Mesenchymal stem cell (in vitro differentiated cells and primary cell): ENCODE results near the gene PSORS1C2.
A peak's percentile ranks its signal among the peaks of the same experiment; 100 is the strongest.

Experiments used
- DNase-seq: peaks from one replicate; pipeline ENCODE4 v3.0.0-alpha.2; 2013
- H2AFZ ChIP-seq: one replicate; pipeline ENCODE4 v1.6.1; 2013; ENCODE audit warnings: low read depth, mild to moderate bottlenecking, control low read depth, inconsistent platforms, low read length, moderate library complexity
- H2AK5ac ChIP-seq: 2 replicates; pipeline ENCODE4 v1.6.1; 2013; ENCODE audit warnings: low read length, moderate library complexity, mild to moderate bottlenecking, inconsistent platforms; ENCODE audit not compliant: severe bottlenecking
- H2BK120ac ChIP-seq: one replicate; pipeline ENCODE4 v1.6.1; 2013; ENCODE audit warnings: low read depth, mild to moderate bottlenecking, inconsistent platforms, low read length, moderate library complexity
- H2BK12ac ChIP-seq, 2 experiments: one replicate each; pipeline ENCODE4 v1.6.1; 2013; ENCODE audit warnings: inconsistent platforms in 2 of 2, low read length in 2 of 2, mild to moderate bottlenecking in 2 of 2, moderate library complexity in 2 of 2, control low read depth in 1 of 2
- H2BK15ac ChIP-seq: one replicate; pipeline ENCODE4 v1.6.1; 2013; ENCODE audit warnings: mild to moderate bottlenecking, low read depth, inconsistent platforms; ENCODE audit not compliant: poor library complexity, severe bottlenecking
- H2BK5ac ChIP-seq: 2 replicates; pipeline ENCODE4 v1.6.1; 2013; ENCODE audit warnings: low read depth, mild to moderate bottlenecking, low read length, control low read depth, inconsistent platforms; ENCODE audit not compliant: poor library complexity, severe bottlenecking
- H3K14ac ChIP-seq, 2 experiments: one replicate each; pipeline ENCODE4 v1.6.1; 2013; ENCODE audit warnings: inconsistent platforms in 2 of 2, low read length in 2 of 2, control low read depth in 1 of 2, mild to moderate bottlenecking in 1 of 2, moderate library complexity in 1 of 2
- H3K18ac ChIP-seq, 2 experiments: one replicate each; pipeline ENCODE4 v1.6.1; 2013; ENCODE audit warnings: inconsistent platforms in 2 of 2, low read length in 2 of 2, control low read depth in 1 of 2, low read depth in 1 of 2, mild to moderate bottlenecking in 1 of 2
- H3K23ac ChIP-seq, 2 experiments: one replicate each; pipeline ENCODE4 v1.6.1; 2013; ENCODE audit warnings: inconsistent platforms in 2 of 2, low read length in 2 of 2, mild to moderate bottlenecking in 2 of 2, moderate library complexity in 2 of 2, control low read depth in 1 of 2
- H3K27ac ChIP-seq: 2 replicates; pipeline ENCODE4 v1.5.1; 2013; ENCODE audit warnings: mild to moderate bottlenecking, moderate library complexity, low read length, control low read depth, inconsistent platforms; ENCODE audit not compliant: poor library complexity, severe bottlenecking
- H3K27me3 ChIP-seq, 2 experiments: 2 replicates each; pipeline versions ENCODE4 v1.6.1 to v1.7.0; 2013; ENCODE audit warnings: low read length in 2 of 2, mild to moderate bottlenecking in 2 of 2, moderate library complexity in 2 of 2, control low read depth in 1 of 2, inconsistent platforms in 1 of 2; ENCODE audit not compliant: control insufficient read depth in 1 of 2, insufficient read depth in 1 of 2
- H3K36me3 ChIP-seq, 2 experiments: 2 replicates each; pipeline versions ENCODE4 v1.6.1 to v1.7.0; 2013; ENCODE audit warnings: low read length in 2 of 2, control low read depth in 1 of 2, inconsistent platforms in 1 of 2, low read depth in 1 of 2, mild to moderate bottlenecking in 1 of 2; ENCODE audit not compliant: insufficient read depth in 2 of 2, control insufficient read depth in 1 of 2
- H3K4ac ChIP-seq, 2 experiments: one replicate each; pipeline ENCODE4 v1.6.1; 2013; ENCODE audit warnings: inconsistent platforms in 2 of 2, low read length in 2 of 2, mild to moderate bottlenecking in 2 of 2, moderate library complexity in 2 of 2, control low read depth in 1 of 2, low read depth in 1 of 2
- H3K4me1 ChIP-seq: 2 replicates; pipeline ENCODE4 v1.6.1; 2013; ENCODE audit warnings: low read depth, low read length, control low read depth; ENCODE audit not compliant: control insufficient read depth, insufficient read depth
- H3K4me2 ChIP-seq: 2 replicates; pipeline ENCODE4 v1.6.1; 2013; ENCODE audit warnings: low read length, mild to moderate bottlenecking, inconsistent platforms; ENCODE audit not compliant: poor library complexity, severe bottlenecking
- H3K4me3 ChIP-seq, 2 experiments: 2 replicates each; pipeline versions ENCODE4 v1.5.1 to v1.7.0; 2013; ENCODE audit warnings: low read length in 2 of 2, mild to moderate bottlenecking in 2 of 2, control low read depth in 1 of 2, low read depth in 1 of 2; ENCODE audit not compliant: insufficient read depth in 1 of 2
- H3K79me1 ChIP-seq: replicated peaks from 2 replicates; pipeline ENCODE4 v1.6.1; 2013; ENCODE audit warnings: mild to moderate bottlenecking, control low read depth, low read length, inconsistent platforms; ENCODE audit not compliant: poor library complexity, severe bottlenecking
- H3K9ac ChIP-seq: 2 replicates; pipeline ENCODE4 v1.7.0; 2013; ENCODE audit warnings: mild to moderate bottlenecking, low read length, moderate library complexity
- H3K9me3 ChIP-seq: 2 replicates; pipeline ENCODE4 v1.7.0; 2013; ENCODE audit warnings: mild to moderate bottlenecking, low read length; ENCODE audit not compliant: control insufficient read depth
- H4K8ac ChIP-seq: one replicate; pipeline ENCODE4 v1.6.1; 2013; ENCODE audit warnings: inconsistent platforms, mild to moderate bottlenecking, low read length, moderate library complexity
- H4K91ac ChIP-seq: one replicate; pipeline ENCODE4 v1.6.1; 2013; ENCODE audit warnings: mild to moderate bottlenecking, low read length, inconsistent platforms
- WGBS: methylation state at CpG from one replicate; pipeline ENCODE4 v1.1.7; 2013; ENCODE audit warnings: mixed read lengths; 5-methylcytosine and 5-hydroxymethylcytosine counted together

The PSORS1C2 gene

GRCh38 chr6:31116661-31117385 lies 22.0 kb downstream of the PSORS1C2 start:
- no peak overlapping the region for H3K18ac ChIP-seq
- peaks cover 22% of the 10 kb centered on the region for H3K79me1 ChIP-seq
- no peak overlapping the region for H3K14ac ChIP-seq
- no peak overlapping the region for H4K91ac ChIP-seq
- H2BK15ac ChIP-seq, result peak overlapping the region; percentile 44
- no peaks in the 10 kb centered on the region for H3K9me3 ChIP-seq
- peak overlapping the region; percentile 18 for H2AK5ac ChIP-seq
- peak overlapping the region in 1 of 2 experiments; percentile 21 for H2BK12ac ChIP-seq
- no peak overlapping the region for H3K4ac ChIP-seq
- no peak overlapping the region for H3K27ac ChIP-seq
- peak overlapping the region in 1 of 2 experiments; percentile 74 for H3K4me3 ChIP-seq
- no peak for DNase-seq
- no peak overlapping the region for H2BK5ac ChIP-seq
- no peak overlapping the region for H3K4me2 ChIP-seq
- 94% methylated on average over 18 of the region's 19 CpGs for WGBS
- peaks cover 23% of the 10 kb centered on the region for H3K4me1 ChIP-seq
- no peak overlapping the region for H2BK120ac ChIP-seq
- H3K23ac ChIP-seq, result no peak overlapping the region
- peaks cover 0 to under 1% of the 10 kb centered on the region in 2 experiments for H3K27me3 ChIP-seq
- no peak overlapping the region for H2AFZ ChIP-seq
- peaks cover 0 to 12% of the 10 kb centered on the region in 2 experiments for H3K36me3 ChIP-seq
- peak overlapping the region; percentile 68 for H3K9ac ChIP-seq
- H4K8ac ChIP-seq, result no peak overlapping the region

DNA sequence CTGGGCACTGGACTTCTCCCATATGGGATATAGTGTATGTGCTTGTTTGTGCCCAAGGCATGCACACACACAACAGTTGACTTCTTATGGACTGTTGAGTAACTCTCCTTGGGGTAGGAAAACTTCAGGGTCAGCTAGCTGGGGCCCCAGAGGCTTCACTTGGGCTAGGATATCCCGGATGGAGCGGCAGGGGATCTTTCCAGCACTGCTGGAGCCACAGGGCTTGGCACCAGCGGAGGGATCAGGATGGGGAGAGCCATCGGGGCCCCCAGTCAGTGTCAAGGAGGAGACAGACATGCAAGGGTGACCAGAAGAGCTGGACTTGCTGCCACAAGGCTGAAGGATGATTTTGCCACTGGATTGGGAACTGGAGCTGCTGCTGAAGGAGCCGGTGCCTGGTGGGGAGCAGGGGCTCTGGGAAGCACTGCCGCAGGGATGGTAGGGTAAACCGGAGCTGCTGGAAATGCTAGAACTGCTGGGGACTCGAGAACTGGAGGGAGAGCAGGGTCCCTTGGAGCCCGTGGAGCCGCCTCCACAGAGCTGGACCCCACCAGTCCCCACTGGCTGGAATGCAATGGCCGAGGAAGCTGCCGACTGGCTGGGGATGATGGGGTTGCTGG lies 22.8 kb downstream of the PSORS1C2 start:
- Histone ChIP-seq H2BK5ac (no peak overlapping the region), H3K27me3 (peaks cover 0 to 4% of the 10 kb centered on the region in 2 experiments), H3K9me3 (no peaks in the 10 kb centered on the region), H3K14ac (no peak overlapping the region), H2BK12ac (no peak overlapping the region), H2AK5ac (peak overlapping the region; percentile 87), H3K79me1 (peaks cover 22% of the 10 kb centered on the region), H4K91ac (no peak overlapping the region), H2BK120ac (no peak overlapping the region), H4K8ac (no peak overlapping the region), H2BK15ac (no peak overlapping the region), H3K4me2 (no peak overlapping the region), H3K4ac (no peak overlapping the region), H3K36me3 (peaks cover 0 to 12% of the 10 kb centered on the region in 2 experiments), H3K9ac (peak overlapping the region; percentile 85), H3K4me1 (peaks cover 24% of the 10 kb centered on the region), H3K4me3 (no peak overlapping the region), H3K18ac (no peak overlapping the region), H3K27ac (no peak overlapping the region), H3K23ac (no peak overlapping the region), H2AFZ (no peak overlapping the region)
- WGBS, result 94% methylated on average over 12 of the region's 12 CpGs
- no peak for DNase-seq

- Histone ChIP-seq H2AFZ (no peak overlapping the region), H3K23ac (no peak overlapping the region), H3K14ac (peak overlapping the region in 1 of 2 experiments; percentile 94), H2AK5ac (peak overlapping the region; percentile 87), H2BK120ac (peak overlapping the region; percentile 34), H3K27ac (peak overlapping the region; percentile 70), H3K9ac (peak overlapping the region; percentile 85), H3K4ac (peak overlapping the region; percentile 3 to 7), H3K9me3 (no peaks in the 10 kb centered on the region), H3K79me1 (peaks cover 22% of the 10 kb centered on the region), H3K27me3 (peaks cover 8 to 12% of the 10 kb centered on the region in 2 experiments), H3K4me3 (peak overlapping the region in 1 of 2 experiments; percentile 63), H2BK5ac (peak overlapping the region; percentile 66), H2BK12ac (peak overlapping the region in 1 of 2 experiments; percentile 57), H3K36me3 (peaks cover 0 to 12% of the 10 kb centered on the region in 2 experiments), H2BK15ac (no peak overlapping the region), H3K4me2 (peak overlapping the region; percentile 38), H4K8ac (peak overlapping the region; percentile 33), H3K18ac (peak overlapping the region; percentile 6 to 22), H4K91ac (peak overlapping the region; percentile 73), H3K4me1 (peaks cover 22% of the 10 kb centered on the region)
- WGBS, result 81% methylated on average over 7 of the region's 9 CpGs
- DNase-seq, result peak; percentile 19
Observed at GRCh38 chr6:31114970-31115849, 23.7 kb downstream of the PSORS1C2 start.
